Subcutaneous abdominal adipose tissue (tissue), 5 donors: ENCODE data around the gene PSEN1.
"Not testable (repeated sequence)": the region's sequence is repeated elsewhere in the genome, so short reads cannot be mapped to it uniquely, and the experiment has no call there.

Experiments
- H3K27ac ChIP-seq: one replicate; pipeline ENCODE4 v1.7.0; 2013; ENCODE audit warnings: low read depth, mild to moderate bottlenecking, inconsistent platforms, low read length, moderate library complexity
- H3K27me3 ChIP-seq, 5 donors: one replicate each; pipeline ENCODE4 v1.7.0; 2013; ENCODE audit warnings: low read length in 5 of 5, inconsistent platforms in 1 of 5; ENCODE audit not compliant: control insufficient read depth in 5 of 5, insufficient read depth in 4 of 5
- H3K36me3 ChIP-seq, 5 donors: one replicate each; pipeline ENCODE4 v1.7.0; 2013; ENCODE audit warnings: low read length in 5 of 5; ENCODE audit not compliant: control insufficient read depth in 5 of 5, insufficient read depth in 5 of 5
- H3K4me1 ChIP-seq, 5 donors: one replicate each; pipeline ENCODE4 v1.7.0; 2013; ENCODE audit warnings: low read length in 5 of 5, mild to moderate bottlenecking in 3 of 5, moderate library complexity in 1 of 5; ENCODE audit not compliant: control insufficient read depth in 5 of 5, insufficient read depth in 5 of 5
- H3K4me3 ChIP-seq, 5 donors: one replicate each; pipeline ENCODE4 v1.7.0; 2013; ENCODE audit warnings: low read length in 5 of 5, low read depth in 1 of 5
- H3K9ac ChIP-seq, 5 donors: one replicate each; pipeline ENCODE4 v1.7.0; 2013; ENCODE audit warnings: low read length in 5 of 5, mild to moderate bottlenecking in 4 of 5, moderate library complexity in 3 of 5
- H3K9me3 ChIP-seq, 5 donors: one replicate each; pipeline ENCODE4 v1.7.0; 2013; ENCODE audit warnings: low read length in 5 of 5; ENCODE audit not compliant: control insufficient read depth in 5 of 5
- donor health status: healthy.
- donor health status: healthy.
- donor health status: healthy.
- donor health status: healthy.
- donor health status: healthy.

The PSEN1 gene

GRCh38 chr14:73173092-73173735, 36.9 kb downstream of the PSEN1 start:
- Histone ChIP-seq H3K27ac (no peak overlapping the region), H3K4me1 (peaks cover 0 to 15% (median 7%) of the 10 kb centered on the region in 5 donors), H3K9me3 (no peaks in the 10 kb centered on the region), H3K4me3 (no peak overlapping the region), H3K27me3 (no peaks in the 10 kb centered on the region), H3K9ac (no peak overlapping the region), H3K36me3 (peaks cover 28 to 74% (median 62%) of the 10 kb centered on the region in 5 donors)

GRCh38 chr14:73176685-73177084, 40.4 kb downstream of the PSEN1 start:
- Histone ChIP-seq H3K9me3 (no peaks in the 10 kb centered on the region), H3K4me1 (peaks cover 0 to 40% (median 13%) of the 10 kb centered on the region in 5 donors), H3K27me3 (no peaks in the 10 kb centered on the region), H3K4me3 (no peak overlapping the region), H3K9ac (peak overlapping the region in 1 of 5 donors; percentile 53), H3K27ac (peak overlapping the region; percentile 25), H3K36me3 (peaks cover 15 to 44% (median 36%) of the 10 kb centered on the region in 5 donors)

GRCh38 chr14:73180385-73180805, 44.1 kb downstream of the PSEN1 start:
- H3K4me3 ChIP-seq, result no peak overlapping the region
- no peaks in the 10 kb centered on the region for H3K27me3 ChIP-seq
- H3K4me1 ChIP-seq, result peaks cover 0 to 40% (median 13%) of the 10 kb centered on the region in 5 donors
- peaks cover 0 to 14% (median 10%) of the 10 kb centered on the region in 5 donors for H3K36me3 ChIP-seq
- peak overlapping the region in 1 of 5 donors; percentile 66 for H3K9ac ChIP-seq
- peak overlapping the region; percentile 86 for H3K27ac ChIP-seq
- no peaks in the 10 kb centered on the region for H3K9me3 ChIP-seq

GRCh38 chr14:73180969-73181368, 44.7 kb downstream of the PSEN1 start:
- H3K36me3 ChIP-seq, result peaks cover 0 to 12% (median 9%) of the 10 kb centered on the region in 5 donors
- not testable (repeated sequence) for H3K9ac ChIP-seq

GRCh38 chr14:73188501-73188911, 52.2 kb downstream of the PSEN1 start:
- Histone ChIP-seq H3K4me1 (peaks cover 0 to 15% (median 5%) of the 10 kb centered on the region in 5 donors), H3K27me3 (no peaks in the 10 kb centered on the region), H3K4me3 (no peak overlapping the region), H3K27ac (no peak overlapping the region), H3K9me3 (no peaks in the 10 kb centered on the region), H3K9ac (no peak overlapping the region), H3K36me3 (peaks cover 3 to 51% (median 26%) of the 10 kb centered on the region in 5 donors)

More at GRCh38 chr14:73180969-73181368, 44.7 kb downstream of the PSEN1 start:
- H3K9me3 ChIP-seq, H3K4me3 ChIP-seq, H3K27me3 ChIP-seq: not testable (repeated sequence)
- peak overlapping the region; percentile 86 for H3K27ac ChIP-seq
- H3K4me1 ChIP-seq, result peaks cover 0 to 39% (median 13%) of the 10 kb centered on the region in 5 donors

- Histone ChIP-seq H3K27me3 (no peaks in the 10 kb centered on the region), H3K9me3 (no peaks in the 10 kb centered on the region), H3K36me3 (peaks cover 9 to 62% (median 36%) of the 10 kb centered on the region in 5 donors), H3K9ac (peak overlapping the region in 1 of 5 donors; percentile 17), H3K27ac (no peak overlapping the region), H3K4me3 (no peak overlapping the region), H3K4me1 (peaks cover 0 to 15% (median 5%) of the 10 kb centered on the region in 5 donors)
Measured at GRCh38 chr14:73189651-73190050, 53.3 kb downstream of the PSEN1 start.

- no peaks in the 10 kb centered on the region for H3K9me3 ChIP-seq
- peaks cover 0 to 15% (median 5%) of the 10 kb centered on the region in 5 donors for H3K4me1 ChIP-seq
- H3K9ac ChIP-seq, result no peak overlapping the region
- no peak overlapping the region for H3K4me3 ChIP-seq
- peaks cover 9 to 73% (median 45%) of the 10 kb centered on the region in 5 donors for H3K36me3 ChIP-seq
- H3K27ac ChIP-seq, result no peak overlapping the region
- no peaks in the 10 kb centered on the region for H3K27me3 ChIP-seq
Measured at GRCh38 chr14:73191441-73191840, 55.1 kb downstream of the PSEN1 start.

GRCh38 chr14:73194306-73194705, 58.0 kb downstream of the PSEN1 start:
- not testable (repeated sequence) for H3K27me3 ChIP-seq, H3K9me3 ChIP-seq, H3K9ac ChIP-seq, H3K4me3 ChIP-seq, H3K4me1 ChIP-seq, H3K27ac ChIP-seq
- peaks cover 13 to 74% (median 49%) of the 10 kb centered on the region in 5 donors for H3K36me3 ChIP-seq

- Histone ChIP-seq H3K9ac (no peak overlapping the region), H3K27ac (no peak overlapping the region), H3K4me3 (no peak overlapping the region), H3K36me3 (peaks cover 16 to 73% (median 55%) of the 10 kb centered on the region in 5 donors), H3K4me1 (no peaks in the 10 kb centered on the region), H3K27me3 (no peaks in the 10 kb centered on the region), H3K9me3 (no peaks in the 10 kb centered on the region)
Measured at GRCh38 chr14:73198253-73198652, 61.9 kb downstream of the PSEN1 start.

GRCh38 chr14:73203527-73203926, 67.2 kb downstream of the PSEN1 start:
- no peaks in the 10 kb centered on the region for H3K4me1 ChIP-seq
- H3K9me3 ChIP-seq, result no peaks in the 10 kb centered on the region
- no peaks in the 10 kb centered on the region for H3K27me3 ChIP-seq
- H3K36me3 ChIP-seq, result peaks cover 21 to 63% (median 49%) of the 10 kb centered on the region in 5 donors
- no peak overlapping the region for H3K4me3 ChIP-seq
- no peak overlapping the region for H3K27ac ChIP-seq
- H3K9ac ChIP-seq, result no peak overlapping the region
